Neuronal stem cell (in vitro differentiated cells): ENCODE measurements around the gene CD99.

Experiments used
- DNase-seq: peaks from one replicate; pipeline ENCODE4 v3.0.0-alpha.2; 2013; ENCODE audit warnings: low spot score
- H2AFZ ChIP-seq: one replicate; pipeline ENCODE4 v1.6.1; 2013; ENCODE audit warnings: mild to moderate bottlenecking, low read length, inconsistent platforms
- H2AK5ac ChIP-seq: 2 replicates; pipeline ENCODE4 v1.6.1; 2013; ENCODE audit warnings: low read depth, mild to moderate bottlenecking, inconsistent platforms, low read length, moderate library complexity, mixed read lengths
- H2BK120ac ChIP-seq: 2 replicates; pipeline ENCODE4 v1.6.1; 2013; ENCODE audit warnings: low read depth, mild to moderate bottlenecking, inconsistent platforms, low read length, moderate library complexity, mixed read lengths
- H2BK12ac ChIP-seq: one replicate; pipeline ENCODE4 v1.6.1; 2013; ENCODE audit warnings: low read length, inconsistent platforms
- H2BK15ac ChIP-seq: 2 replicates; pipeline ENCODE4 v1.6.1; 2013; ENCODE audit warnings: mild to moderate bottlenecking, low read length, inconsistent platforms, mixed read lengths
- H2BK5ac ChIP-seq: one replicate; pipeline ENCODE4 v1.6.1; 2013; ENCODE audit warnings: inconsistent platforms, mild to moderate bottlenecking, low read length, moderate library complexity
- H3K14ac ChIP-seq: one replicate; pipeline ENCODE4 v1.6.1; 2013; ENCODE audit warnings: low read length, inconsistent platforms
- H3K18ac ChIP-seq: 2 replicates; pipeline ENCODE4 v1.6.1; 2013; ENCODE audit warnings: low read length, inconsistent platforms
- H3K23ac ChIP-seq: 2 replicates; pipeline ENCODE4 v1.6.1; 2013; ENCODE audit warnings: low read depth, mild to moderate bottlenecking, mixed read lengths, low read length, inconsistent platforms; ENCODE audit not compliant: poor library complexity
- H3K27ac ChIP-seq: replicated peaks from 3 replicates; pipeline ENCODE4 v1.5.1; 2013; ENCODE audit warnings: low read length, inconsistent platforms
- H3K27me3 ChIP-seq, 3 experiments: 2 replicates each; pipeline ENCODE4 v1.6.1; 2013; ENCODE audit warnings: low read length in 3 of 3, mild to moderate bottlenecking in 2 of 3, inconsistent platforms in 1 of 3, low read depth in 1 of 3, mixed read lengths in 1 of 3, moderate library complexity in 1 of 3; ENCODE audit not compliant: control insufficient read depth in 3 of 3, insufficient read depth in 3 of 3
- H3K36me3 ChIP-seq, 2 donors: replicated peaks in 1 of 2; 2 replicates each; pipeline ENCODE4 v1.6.1; 2013; ENCODE audit warnings: low read length in 2 of 2; ENCODE audit not compliant: control insufficient read depth in 2 of 2, insufficient read depth in 2 of 2
- H3K4ac ChIP-seq: 2 replicates; pipeline ENCODE4 v1.6.1; 2013; ENCODE audit warnings: inconsistent platforms, mild to moderate bottlenecking, low read length, moderate library complexity
- H3K4me1 ChIP-seq, 2 donors: 1 replicate in 1 of 2; 2 replicates in 1 of 2; pipeline ENCODE4 v1.6.1; 2013; ENCODE audit warnings: low read length in 2 of 2, low read depth in 1 of 2; ENCODE audit not compliant: control insufficient read depth in 2 of 2, insufficient read depth in 1 of 2
- H3K4me2 ChIP-seq: one replicate; pipeline ENCODE4 v1.6.1; 2013; ENCODE audit warnings: mild to moderate bottlenecking, low read length, inconsistent platforms; ENCODE audit not compliant: insufficient read depth, poor library complexity, severe bottlenecking
- H3K4me3 ChIP-seq, 2 donors: 2 replicates each; pipeline ENCODE4 v1.5.1; 2013; ENCODE audit warnings: low read length in 2 of 2, mild to moderate bottlenecking in 2 of 2, inconsistent platforms in 1 of 2, moderate library complexity in 1 of 2
- H3K79me1 ChIP-seq: one replicate; pipeline ENCODE4 v1.6.1; 2013; ENCODE audit warnings: low read depth, mild to moderate bottlenecking, inconsistent platforms, low read length, moderate library complexity
- H3K9ac ChIP-seq: one replicate; pipeline ENCODE4 v1.6.1; 2013; ENCODE audit warnings: mild to moderate bottlenecking, low read depth, low read length, inconsistent platforms; ENCODE audit not compliant: poor library complexity
- H3K9me3 ChIP-seq, 2 donors: replicated peaks in 1 of 2; 2 replicates each; pipeline versions ENCODE3 to v1.6.1; 2013; ENCODE audit warnings: low read length in 2 of 2, mild to moderate bottlenecking in 2 of 2, inconsistent platforms in 1 of 2, low read depth in 1 of 2, mixed read lengths in 1 of 2, moderate library complexity in 1 of 2; ENCODE audit not compliant: control insufficient read depth in 2 of 2, insufficient read depth in 1 of 2
- H4K8ac ChIP-seq: one replicate; pipeline ENCODE4 v1.6.1; 2013; ENCODE audit warnings: low read depth, mild to moderate bottlenecking, inconsistent platforms, low read length, moderate library complexity
- H4K91ac ChIP-seq: one replicate; pipeline ENCODE4 v1.6.1; 2013; ENCODE audit warnings: low read length, low read depth, mild to moderate bottlenecking, inconsistent platforms; ENCODE audit not compliant: poor library complexity
- WGBS, 2 donors: extraction: QIAGEN DNeasy Blood & Tissue Kit; methylation state at CpG; one replicate each; pipeline ENCODE4 v1.1.7; 2013; ENCODE audit warnings: missing lambda C conversion rate in 2 of 2, mixed read lengths in 1 of 2; ENCODE audit not compliant: insufficient read length in 2 of 2, insufficient replicate concordance in 1 of 2; ENCODE audit errors: extremely low coverage in 2 of 2; 5-methylcytosine and 5-hydroxymethylcytosine counted together

CD99 gene

DNA sequence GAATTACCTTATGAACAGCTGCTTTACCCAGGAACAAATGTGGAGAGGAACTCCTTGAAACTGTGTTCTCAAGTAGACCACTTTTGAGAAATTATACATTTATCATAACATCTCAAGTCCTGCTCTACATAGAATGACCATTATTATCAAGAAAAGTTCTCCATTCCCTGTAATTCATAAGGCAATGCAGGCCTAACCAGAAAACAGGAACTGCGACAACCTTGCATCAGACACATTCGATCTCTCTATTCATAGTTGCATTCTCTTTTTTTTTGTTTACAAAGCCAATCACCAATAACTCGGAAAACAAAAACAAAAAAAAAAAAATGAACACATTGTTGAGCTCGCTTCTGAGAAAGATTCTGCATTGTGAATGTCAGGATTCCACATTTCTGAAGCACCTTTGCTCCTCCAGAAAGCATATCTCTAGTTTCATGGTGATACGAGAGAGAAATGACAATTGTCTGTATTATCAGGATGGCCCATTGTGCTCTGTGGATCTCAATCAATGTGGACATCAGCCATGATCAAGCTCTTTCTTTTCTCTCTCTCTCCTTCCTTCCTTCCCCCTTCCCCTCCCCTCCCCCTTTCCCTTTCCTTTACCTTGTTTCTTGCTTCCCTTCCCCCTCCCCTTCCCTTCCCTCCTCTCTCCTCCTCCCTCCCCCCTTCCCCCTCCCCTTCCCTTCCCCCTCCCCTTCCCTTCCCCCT is 32.4 kb upstream of the CD99 start:
- no peaks in the 10 kb centered on the region for H3K79me1 ChIP-seq
- H3K27me3 ChIP-seq, result no peaks in the 10 kb centered on the region

DNA sequence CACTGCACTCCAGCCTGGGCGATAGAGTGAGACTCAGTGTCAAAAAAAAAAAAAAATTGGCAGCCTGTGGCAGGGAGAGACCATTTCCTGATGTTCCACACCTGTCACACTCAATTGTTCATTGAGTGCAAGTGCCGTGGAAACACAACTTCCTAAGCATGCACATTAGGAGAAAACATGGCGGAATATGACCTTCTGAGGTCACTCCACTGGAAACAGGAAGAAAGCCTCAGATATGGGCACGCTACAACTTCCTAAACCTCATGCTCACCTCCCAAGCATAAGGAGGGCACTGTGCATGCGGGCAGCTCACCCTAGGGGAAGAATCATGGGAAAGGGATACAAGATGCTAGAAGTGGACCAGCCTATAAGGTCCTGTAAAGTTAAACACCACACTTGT is 28.5 kb upstream of the CD99 start:
- H3K23ac ChIP-seq, result no peak overlapping the region
- no CpG with 5 or more reads among the region's 5 CpGs for WGBS, 2 donors
- H3K79me1 ChIP-seq, result no peaks in the 10 kb centered on the region
- no peak overlapping the region for H3K4ac ChIP-seq
- no peak overlapping the region for H2BK12ac ChIP-seq
- no peak overlapping the region for H3K9ac ChIP-seq
- H2BK15ac ChIP-seq, result no peak overlapping the region
- no peak overlapping the region for H4K91ac ChIP-seq
- H3K9me3 ChIP-seq, result no peaks in the 10 kb centered on the region
- H3K4me2 ChIP-seq, result no peak overlapping the region
- no peak for DNase-seq
- H2AFZ ChIP-seq, result no peak overlapping the region
- H3K4me3 ChIP-seq, result no peak overlapping the region
- peaks cover 0 to 1% of the 10 kb centered on the region in 2 donors for H3K4me1 ChIP-seq
- H3K18ac ChIP-seq, result no peak overlapping the region
- no peak overlapping the region for H3K14ac ChIP-seq
- H2BK5ac ChIP-seq, result no peak overlapping the region
- no peaks in the 10 kb centered on the region for H3K27me3 ChIP-seq
- no peak overlapping the region for H3K27ac ChIP-seq
- no peak overlapping the region for H2BK120ac ChIP-seq
- H4K8ac ChIP-seq, result no peak overlapping the region
- H3K36me3 ChIP-seq, result no peaks in the 10 kb centered on the region
- no peak overlapping the region for H2AK5ac ChIP-seq

More for the DNA sequence above, 32.4 kb upstream of the CD99 start:
- Histone ChIP-seq H2BK12ac (no peak overlapping the region), H3K23ac (no peak overlapping the region), H3K4me2 (no peak overlapping the region), H4K8ac (no peak overlapping the region), H3K14ac (no peak overlapping the region), H3K4me3 (no peak overlapping the region), H3K18ac (no peak overlapping the region), H2AK5ac (no peak overlapping the region), H2AFZ (no peak overlapping the region), H4K91ac (no peak overlapping the region), H3K36me3 (no peaks in the 10 kb centered on the region), H3K4me1 (peaks cover 0 to 1% of the 10 kb centered on the region in 2 donors), H2BK5ac (no peak overlapping the region), H2BK15ac (no peak overlapping the region), H2BK120ac (no peak overlapping the region), H3K9me3 (no peaks in the 10 kb centered on the region), H3K9ac (no peak overlapping the region), H3K4ac (no peak overlapping the region), H3K27ac (no peak overlapping the region)
- DNase-seq, result no peak
- WGBS, 2 donors, result no CpG with 5 or more reads among the region's 5 CpGs

DNA sequence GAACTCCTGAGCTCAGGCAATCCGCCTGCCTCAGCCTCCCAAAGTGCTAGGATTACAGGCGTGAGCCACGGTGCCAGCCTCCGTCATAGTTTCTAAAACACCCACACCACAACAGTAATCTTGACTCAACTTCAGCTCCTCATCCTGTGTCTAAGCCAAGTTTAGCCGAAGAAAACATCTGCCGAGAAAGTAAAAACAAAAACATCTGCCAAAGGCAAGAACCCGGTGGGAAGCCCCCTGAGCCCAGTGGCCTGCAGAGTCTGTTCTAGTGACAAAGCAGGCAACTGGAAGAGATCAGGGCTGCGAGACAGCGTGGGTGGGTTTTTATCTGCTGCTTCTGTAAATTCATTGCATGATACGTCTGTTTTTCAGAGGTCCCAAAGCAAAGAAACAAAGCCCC is 26.6 kb upstream of the CD99 start:
- Histone ChIP-seq H3K4me2 (no peak overlapping the region), H2BK15ac (no peak overlapping the region), H3K4me3 (no peak overlapping the region), H3K36me3 (no peaks in the 10 kb centered on the region), H2BK120ac (no peak overlapping the region), H2AFZ (peak overlapping the region; percentile 21), H4K91ac (no peak overlapping the region), H3K23ac (no peak overlapping the region), H3K4me1 (no peaks in the 10 kb centered on the region), H3K18ac (no peak overlapping the region), H3K27me3 (no peaks in the 10 kb centered on the region), H3K14ac (no peak overlapping the region), H2BK5ac (no peak overlapping the region), H2BK12ac (no peak overlapping the region), H3K79me1 (no peaks in the 10 kb centered on the region), H3K4ac (no peak overlapping the region), H2AK5ac (no peak overlapping the region), H4K8ac (no peak overlapping the region), H3K9ac (no peak overlapping the region), H3K27ac (no peak overlapping the region), H3K9me3 (peaks cover 0 to 2% of the 10 kb centered on the region in 2 donors)
- DNase-seq, result no peak
- WGBS, 2 donors, result no CpG with 5 or more reads among the region's 10 CpGs

DNA sequence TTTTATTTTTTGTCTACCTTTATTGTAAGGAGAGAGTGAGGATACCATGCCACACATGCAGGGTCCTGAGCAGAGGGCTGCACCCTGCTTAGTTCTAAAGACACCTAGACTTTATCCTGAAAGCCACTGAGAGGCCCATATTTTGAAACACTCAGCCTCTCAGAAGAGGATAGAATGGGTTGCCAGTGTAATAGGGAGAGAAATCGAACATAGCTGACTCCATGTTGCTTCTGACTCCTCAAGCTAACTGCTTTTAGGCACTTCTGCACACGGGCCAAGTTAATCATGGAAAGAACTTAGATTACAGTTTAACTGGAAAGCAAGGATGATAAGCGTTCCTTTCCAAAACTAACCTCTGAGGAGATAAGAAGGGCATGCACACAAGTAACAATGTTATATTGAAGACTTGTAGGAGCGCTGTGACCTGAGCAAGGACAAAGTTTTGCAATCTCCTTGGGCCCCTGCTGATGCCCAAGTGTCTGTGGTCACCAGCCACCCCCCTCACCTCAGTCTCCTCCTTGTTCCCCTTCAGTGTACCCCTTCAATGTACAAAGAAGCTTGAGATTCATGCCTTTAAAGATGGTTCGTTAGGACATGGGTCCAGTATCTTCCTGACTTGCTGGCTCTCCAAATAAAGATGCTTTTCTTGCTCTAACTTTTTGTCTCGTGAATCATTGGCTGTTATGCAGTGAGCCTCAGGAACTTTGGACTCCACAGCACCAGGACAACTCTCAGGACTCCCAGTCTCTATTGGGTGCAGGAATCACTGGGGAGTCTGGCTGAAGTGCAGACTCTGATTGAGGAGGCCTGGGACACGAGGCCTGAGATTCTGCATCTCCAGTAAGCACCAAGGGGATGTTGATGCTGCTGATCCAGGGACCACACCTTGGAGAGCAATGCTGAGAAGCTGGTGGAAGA is 25.4 kb upstream of the CD99 start:
- H2BK15ac ChIP-seq, result no peak overlapping the region
- no peak for DNase-seq
- H2AK5ac ChIP-seq, result no peak overlapping the region
- no peaks in the 10 kb centered on the region for H3K4me1 ChIP-seq
- H4K91ac ChIP-seq, result no peak overlapping the region
- H3K27ac ChIP-seq, result no peak overlapping the region
- H2BK5ac ChIP-seq, result no peak overlapping the region
- no peak overlapping the region for H2AFZ ChIP-seq
- no peak overlapping the region for H3K4me3 ChIP-seq
- no peaks in the 10 kb centered on the region for H3K79me1 ChIP-seq
- peaks cover 0 to 2% of the 10 kb centered on the region in 2 donors for H3K9me3 ChIP-seq
- H3K14ac ChIP-seq, result no peak overlapping the region
- H4K8ac ChIP-seq, result no peak overlapping the region
- no peaks in the 10 kb centered on the region for H3K36me3 ChIP-seq
- no peaks in the 10 kb centered on the region for H3K27me3 ChIP-seq
- H3K9ac ChIP-seq, result no peak overlapping the region
- no peak overlapping the region for H3K4ac ChIP-seq
- no peak overlapping the region for H3K18ac ChIP-seq
- no peak overlapping the region for H3K4me2 ChIP-seq
- H2BK12ac ChIP-seq, result no peak overlapping the region
- H3K23ac ChIP-seq, result no peak overlapping the region
- WGBS, 2 donors, result no CpG with 5 or more reads among the region's 7 CpGs
- H2BK120ac ChIP-seq, result no peak overlapping the region
